IMR-90 (cell line): ENCODE results near the gene ST6GALNAC5. TPM values are rescaled to one million over a fixed set of nuclear protein-coding genes. Genes with fewer than 3 reads are reported as not detected.

Experiments used
- ATAC-seq: fragments of 200-7000 bp; cut with Tn5 transposase; 2 replicates; pipeline ENCODE4 v1.9.1; 2020; ENCODE audit warnings: low read depth, mild to moderate bottlenecking, moderate library complexity
- BruUV-seq: library from RNA; stranded (reverse); fragments of 400-500 nt; replicated peaks from 2 replicates; lab custom pipeline; 2021; lab: Mats Ljungman, UMichigan
- CTCF ChIA-PET: fragments of 300-600 bp; formaldehyde crosslinking; extraction: SDS; loops from one replicate; lab custom pipeline; 2021; ENCODE audit warnings: antibody characterized with exemption; lab: Yijun Ruan, JAX
- POLR2A ChIA-PET: fragments of 300-600 bp; sonication (Branson Sonifier 250); formaldehyde crosslinking; loops from one replicate; lab custom pipeline; 2022; ENCODE audit warnings: antibody characterized with exemption; ENCODE audit not compliant: unreplicated experiment; lab: Charles Lee
- DNase-seq: peaks from one replicate; pipeline ENCODE4 v3.0.0; 2013
- H2AFZ ChIP-seq: replicated peaks from 2 replicates; pipeline ENCODE3; 2013; ENCODE audit warnings: low read length, mild to moderate bottlenecking; ENCODE audit not compliant: poor library complexity
- H2AK5ac ChIP-seq: 2 replicates; pipeline ENCODE4 v1.6.1; 2013; ENCODE audit warnings: low read depth, low read length, inconsistent platforms
- H2AK9ac ChIP-seq: replicated peaks from 2 replicates; pipeline ENCODE3; 2013; ENCODE audit warnings: mild to moderate bottlenecking, low read depth, low read length, moderate library complexity; ENCODE audit not compliant: poor library complexity
- H2BK120ac ChIP-seq: 2 replicates; pipeline ENCODE4 v1.6.1; 2013; ENCODE audit warnings: low read depth, low read length, inconsistent platforms
- H2BK15ac ChIP-seq: 3 replicates; pipeline ENCODE4 v1.6.1; 2013; ENCODE audit warnings: low read depth, low read length, inconsistent platforms
- H2BK20ac ChIP-seq: 2 replicates; pipeline ENCODE4 v1.6.1; 2013; ENCODE audit warnings: low read depth, mild to moderate bottlenecking, inconsistent platforms, low read length, moderate library complexity
- H2BK5ac ChIP-seq: 2 replicates; pipeline ENCODE4 v1.6.1; 2013; ENCODE audit warnings: mild to moderate bottlenecking, low read depth, low read length, inconsistent platforms; ENCODE audit not compliant: poor library complexity, severe bottlenecking
- H3K14ac ChIP-seq: replicated peaks from 2 replicates; pipeline ENCODE4 v1.6.1; 2013; ENCODE audit warnings: low read depth, low read length, inconsistent platforms
- H3K18ac ChIP-seq: 2 replicates; pipeline ENCODE4 v1.6.1; 2013; ENCODE audit warnings: low read depth, low read length, control low read depth
- H3K23ac ChIP-seq: 2 replicates; pipeline ENCODE4 v1.6.1; 2013; ENCODE audit warnings: low read depth, low read length, inconsistent platforms
- H3K27ac ChIP-seq: 2 replicates; pipeline ENCODE4 v1.5.1; 2013; ENCODE audit warnings: mild to moderate bottlenecking, control low read depth, low read length; ENCODE audit not compliant: insufficient read depth
- H3K27me3 ChIP-seq: 2 replicates; pipeline ENCODE4 v1.6.1; 2013; ENCODE audit warnings: low read length; ENCODE audit not compliant: control insufficient read depth, insufficient read depth
- H3K36me3 ChIP-seq: 2 replicates; pipeline ENCODE4 v1.6.1; 2013; ENCODE audit warnings: low read length, mixed read lengths; ENCODE audit not compliant: control insufficient read depth, insufficient read depth
- H3K4ac ChIP-seq: 2 replicates; pipeline ENCODE4 v1.6.1; 2013; ENCODE audit warnings: low read depth, low read length, inconsistent platforms
- H3K4me1 ChIP-seq: 2 replicates; pipeline ENCODE4 v1.6.1; 2013; ENCODE audit warnings: low read length, mixed read lengths; ENCODE audit not compliant: control insufficient read depth, insufficient read depth
- H3K4me2 ChIP-seq: 2 replicates; pipeline ENCODE4 v1.6.1; 2013; ENCODE audit warnings: low read depth, mild to moderate bottlenecking, control low read depth, low read length, moderate library complexity
- H3K4me3 ChIP-seq: 2 replicates; pipeline ENCODE4 v1.5.1; 2013; ENCODE audit warnings: low read depth, mild to moderate bottlenecking, control low read depth, low read length, moderate library complexity; ENCODE audit not compliant: insufficient read depth
- H3K56ac ChIP-seq: 2 replicates; pipeline ENCODE4 v1.6.1; 2013; ENCODE audit warnings: low read length, inconsistent platforms; ENCODE audit not compliant: insufficient read depth; ENCODE audit errors: extremely low read depth
- H3K79me1 ChIP-seq, 2 experiments: 2 replicates each; pipeline ENCODE4 v1.6.1; 2013; ENCODE audit warnings: low read length in 2 of 2, inconsistent platforms in 1 of 2, low read depth in 1 of 2
- H3K9ac ChIP-seq: 2 replicates; pipeline ENCODE4 v1.6.1; 2013; ENCODE audit warnings: low read depth, low read length, control low read depth
- H3K9me1 ChIP-seq: 2 replicates; pipeline ENCODE4 v1.6.1; 2013; ENCODE audit warnings: low read length, inconsistent platforms; ENCODE audit not compliant: insufficient read depth
- H3K9me3 ChIP-seq: 2 replicates; pipeline ENCODE4 v1.6.1; 2013; ENCODE audit warnings: low read length; ENCODE audit not compliant: control insufficient read depth, insufficient read depth
- H4K20me1 ChIP-seq: 2 replicates; pipeline ENCODE4 v1.6.1; 2013; ENCODE audit warnings: low read length, inconsistent platforms; ENCODE audit not compliant: insufficient read depth
- H4K5ac ChIP-seq: 2 replicates; pipeline ENCODE4 v1.6.1; 2013; ENCODE audit warnings: mild to moderate bottlenecking, low read depth, low read length, control low read depth
- H4K8ac ChIP-seq, 2 experiments: 2 replicates each; pipeline ENCODE4 v1.6.1; 2013; ENCODE audit warnings: low read depth in 2 of 2, low read length in 2 of 2, control low read depth in 1 of 2, inconsistent platforms in 1 of 2
- H4K91ac ChIP-seq: 2 replicates; pipeline ENCODE4 v1.6.1; 2013; ENCODE audit warnings: low read depth, low read length, inconsistent platforms; ENCODE audit not compliant: insufficient read depth
- CEBPB ChIP-seq: IDR thresholded peaks from 2 replicates; pipeline ENCODE4 v1.6.1; 2012; ENCODE audit warnings: low read depth, low read length, improper control_type of control experiment
- ELK1 ChIP-seq: fragments of 150-350 bp; IDR thresholded peaks from 2 replicates; pipeline ENCODE4 v1.6.1; 2016; ENCODE audit warnings: low read depth, mild to moderate bottlenecking, low read length, moderate library complexity, borderline replicate concordance
- MXI1 ChIP-seq: IDR thresholded peaks from 2 replicates; pipeline ENCODE4 v1.6.1; 2012; ENCODE audit warnings: low read depth, mild to moderate bottlenecking, low read length, moderate library complexity, borderline replicate concordance
- RFX5 ChIP-seq: IDR thresholded peaks from 2 replicates; pipeline ENCODE4 v1.8.0; 2012; ENCODE audit warnings: low read depth, mild to moderate bottlenecking, low read length, moderate library complexity
- WGBS, 2 experiments: methylation state at CpG; one replicate each; pipeline versions ENCODE4 v1.1.5 to v1.1.7; 2013; ENCODE audit warnings: missing lambda C conversion rate in 2 of 2; ENCODE audit not compliant: insufficient read length in 1 of 2; ENCODE audit errors: extremely low coverage in 2 of 2; 5-methylcytosine and 5-hydroxymethylcytosine counted together
- dilution Hi-C: fragments of 300-500 bp; cut with HindIII; formaldehyde crosslinking; loops from one replicate; pipeline ENCODE4 v1.14.3; 2018; ENCODE audit warnings: low sequenced_read_pairs; ENCODE audit not compliant: unreplicated experiment
- in situ Hi-C: fragments of 300-500 bp; cut with MboI; formaldehyde crosslinking; loops from 3 replicates; pipeline ENCODE4 v1.14.3; 2019; ENCODE audit warnings: low sequenced_read_pairs, inconsistent platforms, mixed read lengths
- intact Hi-C: fragments of 100-400 bp; cut with micrococcal nuclease; formaldehyde crosslinking; loops from 2 replicates; pipeline ENCODE4 v1.10.0; 2022
- polyA plus RNA-seq, 3 experiments: library from polyadenylated mRNA; depleted of rRNA; stranded (reverse); fragments of >200 nt; gene quantifications; 2 replicates each; pipeline ENCODE4 v1.2.3, GENCODE V29; 2012; ENCODE audit warnings: low replicate concordance in 1 of 3
- total RNA-seq: library from RNA; depleted of rRNA; stranded (reverse); fragments of >200 nt; gene quantifications from 2 replicates; pipeline ENCODE4 v1.2.3, GENCODE V29; 2012

Gene ST6GALNAC5
- total and polyA plus RNA-seq, 2 of the 4 experiments (the other 2 are of a cell fraction): 3.4 to 4.0 TPM

GRCh38 chr1:76958828-76959227, 91.5 kb downstream of the ST6GALNAC5 start:
- H4K8ac ChIP-seq: no peak overlapping the region
- H3K4ac ChIP-seq: no peak overlapping the region
- no peaks in the 10 kb centered on the region for H3K27me3 ChIP-seq
- POLR2A ChIA-PET: no interaction called here
- dilution Hi-C loops: no loop called here
- H3K79me1 ChIP-seq: no peaks in the 10 kb centered on the region
- no peak overlapping the region for H4K5ac ChIP-seq
- no peak overlapping the region for H3K23ac ChIP-seq
- H3K18ac ChIP-seq: no peak overlapping the region
- no peak overlapping the region for H3K4me2 ChIP-seq
- in situ Hi-C loops: no loop called here
- no peak overlapping the region for H4K91ac ChIP-seq
- no peak overlapping the region for H2BK120ac ChIP-seq
- H2AK5ac ChIP-seq: no peak overlapping the region
- no peak overlapping the region for H2BK15ac ChIP-seq
- TF ChIP-seq CEBPB: no peak
- no peak for TF ChIP-seq MXI1
- TF ChIP-seq RFX5: no peak
- TF ChIP-seq ELK1: no peak
- no peak overlapping the region for H2AFZ ChIP-seq
- CTCF ChIA-PET: no interaction called here
- H3K9ac ChIP-seq: no peak overlapping the region
- H3K27ac ChIP-seq: no peak overlapping the region
- DNase-seq (no peak), ATAC-seq (no peak)
- 80% methylated on average over 1 of the region's 4 CpGs; no CpG with 5 or more reads in 1 of the 2 experiments for WGBS, 2 experiments
- H3K4me3 ChIP-seq: no peak overlapping the region
- no peaks in the 10 kb centered on the region for H3K4me1 ChIP-seq
- intact Hi-C loops: no loop called here
- no peak overlapping the region for H2BK5ac ChIP-seq
- H3K14ac ChIP-seq: no peak overlapping the region
- no peaks in the 10 kb centered on the region for H3K9me1 ChIP-seq
- H3K9me3 ChIP-seq: no peaks in the 10 kb centered on the region
- H3K56ac ChIP-seq: no peak overlapping the region
- no peak overlapping the region for H2BK20ac ChIP-seq
- BruUV-seq: no TSS peak
- no peaks in the 10 kb centered on the region for H3K36me3 ChIP-seq
- H2AK9ac ChIP-seq: no peak overlapping the region
- H4K20me1 ChIP-seq: no peaks in the 10 kb centered on the region
